Peyer's patch (tissue), 4 donors: Measurements from ENCODE around the gene SLC6A6. TPM values are rescaled to one million over a fixed set of nuclear protein-coding genes. Genes with fewer than 3 reads are reported as not detected.

Source experiments
- DNase-seq, 3 donors: peaks; one replicate each; pipeline ENCODE4 v3.0.0-alpha.2; 2017 to 2019
- H3K27ac ChIP-seq, 4 donors: fragments of 200-600 bp; sonication (generic); one replicate each; pipeline ENCODE4 v1.5.1; 2016 to 2019
- H3K27me3 ChIP-seq, 2 donors: fragments of 200-600 bp; sonication (generic); one replicate each; pipeline ENCODE4 v1.5.1; 2019
- H3K36me3 ChIP-seq, 3 donors: fragments of 200-600 bp; sonication (generic); one replicate each; pipeline ENCODE4 v1.5.1; 2016 to 2019
- H3K4me1 ChIP-seq, 4 donors: fragments of 200-600 bp; sonication (generic); one replicate each; pipeline ENCODE4 v1.5.1; 2016 to 2019
- H3K4me3 ChIP-seq, 4 donors: fragments of 200-600 bp; sonication (generic); 1 replicate in 3 of 4; 2 replicates in 1 of 4; pipeline ENCODE4 v1.5.1; 2016 to 2019; ENCODE audit warnings: mild to moderate bottlenecking in 1 of 4
- H3K9me3 ChIP-seq, 4 donors: fragments of 200-600 bp; sonication (generic); one replicate each; pipeline ENCODE4 v1.5.1; 2016 to 2019; ENCODE audit warnings: mild to moderate bottlenecking in 1 of 4
- POLR2A ChIP-seq, 2 donors: fragments of 450-650 bp; IDR thresholded peaks; one replicate each; pipeline ENCODE4 v1.5.1; 2017; ENCODE audit warnings: antibody characterized with exemption in 2 of 2, mild to moderate bottlenecking in 2 of 2, moderate library complexity in 2 of 2
- total RNA-seq, 4 donors: library from RNA; depleted of rRNA; stranded (reverse); fragments of >200 nt; gene quantifications; one replicate each; pipeline ENCODE4 v1.1.0, GENCODE V29; 2016
- TF ChIP-seq, protein P1 (sequence below), 6 experiments: fragments of 450-650 bp in 4 of 6; fragments of 200-600 bp in 2 of 6; sonication (generic) in 1 of 6; IDR thresholded peaks; one replicate each; pipeline ENCODE4 v1.5.1; 2017 to 2019; ENCODE audit warnings: antibody characterized with exemption in 6 of 6, mild to moderate bottlenecking in 3 of 6, moderate library complexity in 1 of 6

SLC6A6 gene
- total RNA-seq, 4 donors from 2014 or later = 61.1 to 190 (median 150) TPM

DNA sequence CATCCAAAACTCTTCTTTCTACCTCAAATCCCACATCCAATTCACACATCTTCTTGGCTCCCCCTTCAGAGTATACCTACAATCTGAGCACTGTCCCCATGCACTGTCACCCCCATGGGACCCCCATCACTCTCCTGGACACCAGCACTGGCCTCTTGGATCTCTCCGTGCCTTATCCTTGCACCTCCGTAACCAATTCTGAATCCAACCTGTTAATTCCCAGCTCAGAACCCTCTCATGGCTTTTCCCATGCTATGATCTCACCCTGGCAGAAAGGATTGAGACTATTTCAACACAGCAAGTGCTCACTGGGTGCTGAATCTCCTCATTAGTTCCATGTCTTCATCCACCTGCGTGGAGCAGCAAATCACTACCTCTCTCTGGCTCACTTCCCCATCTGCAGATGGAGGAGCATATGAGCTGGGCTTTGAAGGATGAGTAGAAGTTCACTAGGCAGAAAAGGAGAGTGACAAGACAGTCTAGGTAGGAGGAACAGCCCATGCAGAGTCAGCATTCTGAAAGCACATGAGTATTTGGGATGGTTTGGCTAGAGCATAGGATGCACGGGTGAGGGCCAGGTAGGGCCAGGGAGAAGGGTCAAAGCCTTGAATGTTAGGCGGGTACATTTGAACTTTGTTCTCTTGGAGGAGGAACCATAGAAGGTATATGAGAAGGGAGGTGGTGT is 48.7 kb downstream of the SLC6A6 start:
- H3K4me1 ChIP-seq = peaks cover 0 to 28% (median 2%) of the 10 kb centered on the region in 4 donors
- no peaks in the 10 kb centered on the region for H3K27me3 ChIP-seq
- no peak overlapping the region for H3K4me3 ChIP-seq
- H3K36me3 ChIP-seq = peaks cover 0 to 60% (median 0%) of the 10 kb centered on the region in 3 donors
- peak overlapping the region in 1 of 4 donors; percentile 84 for H3K27ac ChIP-seq
- TF ChIP-seq, protein P1, sequence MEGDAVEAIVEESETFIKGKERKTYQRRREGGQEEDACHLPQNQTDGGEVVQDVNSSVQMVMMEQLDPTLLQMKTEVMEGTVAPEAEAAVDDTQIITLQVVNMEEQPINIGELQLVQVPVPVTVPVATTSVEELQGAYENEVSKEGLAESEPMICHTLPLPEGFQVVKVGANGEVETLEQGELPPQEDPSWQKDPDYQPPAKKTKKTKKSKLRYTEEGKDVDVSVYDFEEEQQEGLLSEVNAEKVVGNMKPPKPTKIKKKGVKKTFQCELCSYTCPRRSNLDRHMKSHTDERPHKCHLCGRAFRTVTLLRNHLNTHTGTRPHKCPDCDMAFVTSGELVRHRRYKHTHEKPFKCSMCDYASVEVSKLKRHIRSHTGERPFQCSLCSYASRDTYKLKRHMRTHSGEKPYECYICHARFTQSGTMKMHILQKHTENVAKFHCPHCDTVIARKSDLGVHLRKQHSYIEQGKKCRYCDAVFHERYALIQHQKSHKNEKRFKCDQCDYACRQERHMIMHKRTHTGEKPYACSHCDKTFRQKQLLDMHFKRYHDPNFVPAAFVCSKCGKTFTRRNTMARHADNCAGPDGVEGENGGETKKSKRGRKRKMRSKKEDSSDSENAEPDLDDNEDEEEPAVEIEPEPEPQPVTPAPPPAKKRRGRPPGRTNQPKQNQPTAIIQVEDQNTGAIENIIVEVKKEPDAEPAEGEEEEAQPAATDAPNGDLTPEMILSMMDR (IDR thresholded peaks at IDR 0.05) = no peak
- TF ChIP-seq POLR2A (IDR thresholded peaks at IDR 0.05) = no peak
- H3K9me3 ChIP-seq = no peaks in the 10 kb centered on the region
- DNase-seq = no peak

DNA sequence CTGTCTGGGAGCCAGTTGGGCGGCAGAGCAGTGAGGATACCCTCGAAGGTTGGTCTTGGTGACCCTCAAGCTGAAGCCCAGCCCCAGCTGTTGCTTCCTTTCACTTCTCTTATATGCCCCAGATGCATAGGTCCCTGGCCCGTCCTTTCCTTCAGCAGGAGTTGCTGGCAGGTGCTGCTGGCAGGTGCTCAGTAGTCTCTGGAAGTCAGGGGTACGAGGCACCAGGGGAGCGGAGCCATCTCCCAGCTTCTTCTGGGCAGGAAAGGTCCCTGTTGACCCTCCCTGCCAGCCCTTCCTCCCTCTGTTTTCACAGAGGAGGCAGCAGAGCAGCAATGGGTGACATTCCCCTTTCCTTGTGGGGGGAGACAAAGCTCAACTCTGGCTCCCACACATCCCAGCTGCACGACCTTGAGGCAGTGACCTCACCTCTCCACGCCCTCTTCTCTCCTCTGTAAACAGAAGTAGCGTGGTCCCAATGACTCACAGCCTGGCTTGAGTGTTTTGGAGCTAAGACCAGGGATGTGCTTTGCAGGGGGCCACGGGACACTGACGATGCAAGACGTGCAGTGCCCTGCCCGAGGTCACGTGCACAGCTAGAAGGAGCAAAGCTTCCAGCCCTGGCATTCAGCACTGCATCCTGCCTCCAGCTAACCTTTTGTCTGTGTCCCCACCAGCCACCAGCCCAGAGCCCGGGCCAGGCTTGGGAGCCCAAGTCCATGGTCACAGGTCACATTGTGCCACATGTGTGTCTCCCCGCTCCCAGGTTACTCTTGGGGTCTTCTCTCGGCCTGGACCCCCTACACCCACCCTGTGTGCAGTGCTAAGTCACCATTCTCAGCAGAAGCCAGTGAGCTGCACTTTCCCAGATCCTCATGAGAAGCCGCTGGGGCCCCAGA is 49.7 kb downstream of the SLC6A6 start:
- TF ChIP-seq, protein P1 (IDR thresholded peaks at IDR 0.05) = no peak
- TF ChIP-seq POLR2A (IDR thresholded peaks at IDR 0.05) = no peak
- Histone ChIP-seq H3K4me1 (peaks cover 0 to 28% (median 2%) of the 10 kb centered on the region in 4 donors), H3K27me3 (no peaks in the 10 kb centered on the region), H3K36me3 (peaks cover 0 to 57% (median 0%) of the 10 kb centered on the region in 3 donors), H3K4me3 (no peak overlapping the region), H3K9me3 (no peaks in the 10 kb centered on the region), H3K27ac (peak overlapping the region; percentile 62 to 86 (median 77))
- DNase-seq = peak in 1 of 3 donors; percentile 77

- Histone ChIP-seq H3K27ac (peak overlapping the region; percentile 62 to 86 (median 77)), H3K36me3 (peaks cover 0 to 51% (median 0%) of the 10 kb centered on the region in 3 donors), H3K4me1 (peaks cover 0 to 28% (median 2%) of the 10 kb centered on the region in 4 donors), H3K4me3 (no peak overlapping the region), H3K9me3 (no peaks in the 10 kb centered on the region), H3K27me3 (no peaks in the 10 kb centered on the region)
- no peak for TF ChIP-seq POLR2A (IDR thresholded peaks at IDR 0.05)
- TF ChIP-seq, protein P1 (IDR thresholded peaks at IDR 0.05) = peak in 3 of 6 experiments; percentile 30 to 41 (median 37)
- DNase-seq = peak; percentile 29 to 89 (median 86)
Measured at GRCh38 chr3:14452740-14453710, 50.6 kb downstream of the SLC6A6 start.

DNA sequence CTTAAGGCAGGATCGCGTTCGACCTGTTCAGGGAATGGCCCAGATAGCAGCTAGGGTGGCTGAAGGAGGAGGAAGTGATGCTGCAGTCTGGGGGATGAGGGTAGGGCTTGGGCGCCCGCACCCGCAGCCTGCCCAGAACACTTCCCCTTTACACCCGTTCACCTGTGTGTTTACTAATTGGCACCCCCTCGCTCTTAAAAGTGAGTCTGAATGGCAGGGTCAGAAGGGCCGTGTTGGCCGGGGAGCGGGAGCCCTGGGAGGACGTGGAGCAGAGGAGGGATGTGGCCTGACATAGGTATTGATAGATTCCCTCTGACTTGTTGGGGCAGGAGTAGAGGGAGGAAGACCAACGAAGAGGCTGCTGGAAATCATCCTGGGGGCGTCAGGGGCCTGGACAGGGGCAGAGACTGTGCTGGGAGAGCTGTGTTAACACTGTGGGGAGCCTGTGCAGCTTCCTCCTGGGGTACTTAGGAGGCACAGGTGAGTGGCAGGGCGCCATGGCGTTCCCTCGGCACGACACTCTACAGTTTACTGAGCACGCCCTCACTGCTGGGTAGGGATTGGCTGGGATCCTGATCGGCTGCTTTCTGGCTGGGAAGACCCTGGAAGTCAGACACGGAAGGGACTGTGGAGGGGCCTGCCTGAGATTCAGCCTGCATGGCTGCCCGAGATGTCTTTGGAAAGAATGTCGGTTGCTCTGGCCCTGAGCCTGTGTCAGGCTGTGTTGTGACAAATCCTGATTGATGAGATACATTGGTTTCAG is 51.7 kb downstream of the SLC6A6 start:
- no peak for TF ChIP-seq POLR2A (IDR thresholded peaks at IDR 0.05)
- TF ChIP-seq, protein P1 (IDR thresholded peaks at IDR 0.05) = no peak
- Histone ChIP-seq H3K4me1 (peaks cover 0 to 28% (median 2%) of the 10 kb centered on the region in 4 donors), H3K27ac (peak overlapping the region in 3 of 4 donors; percentile 50 to 86 (median 84)), H3K9me3 (no peaks in the 10 kb centered on the region), H3K36me3 (peaks cover 0 to 50% (median 0%) of the 10 kb centered on the region in 3 donors), H3K4me3 (no peak overlapping the region), H3K27me3 (no peaks in the 10 kb centered on the region)
- DNase-seq = peak in 1 of 3 donors; percentile 50
